Gastrocnemius medialis (tissue), 4 donors: ENCODE data around the gene CACNA1C.

Source experiments
- CTCF ChIP-seq, 5 experiments: fragments of 450-650 bp in 3 of 5; fragments of 200-600 bp in 2 of 5; sonication (generic) in 2 of 5; IDR thresholded peaks in 4 of 5; conservative IDR thresholded peaks in 1 of 5; 1 replicate in 4 of 5; 2 replicates in 1 of 5; pipeline ENCODE4 v1.5.1; 2016 to 2019; ENCODE audit warnings: antibody characterized with exemption in 5 of 5, mild to moderate bottlenecking in 3 of 5, moderate library complexity in 3 of 5
- POLR2A ChIP-seq, 2 donors: fragments of 450-650 bp; IDR thresholded peaks; one replicate each; pipeline ENCODE4 v1.6.1; 2017; ENCODE audit warnings: antibody characterized with exemption in 2 of 2, mild to moderate bottlenecking in 2 of 2, moderate library complexity in 2 of 2

DNA sequence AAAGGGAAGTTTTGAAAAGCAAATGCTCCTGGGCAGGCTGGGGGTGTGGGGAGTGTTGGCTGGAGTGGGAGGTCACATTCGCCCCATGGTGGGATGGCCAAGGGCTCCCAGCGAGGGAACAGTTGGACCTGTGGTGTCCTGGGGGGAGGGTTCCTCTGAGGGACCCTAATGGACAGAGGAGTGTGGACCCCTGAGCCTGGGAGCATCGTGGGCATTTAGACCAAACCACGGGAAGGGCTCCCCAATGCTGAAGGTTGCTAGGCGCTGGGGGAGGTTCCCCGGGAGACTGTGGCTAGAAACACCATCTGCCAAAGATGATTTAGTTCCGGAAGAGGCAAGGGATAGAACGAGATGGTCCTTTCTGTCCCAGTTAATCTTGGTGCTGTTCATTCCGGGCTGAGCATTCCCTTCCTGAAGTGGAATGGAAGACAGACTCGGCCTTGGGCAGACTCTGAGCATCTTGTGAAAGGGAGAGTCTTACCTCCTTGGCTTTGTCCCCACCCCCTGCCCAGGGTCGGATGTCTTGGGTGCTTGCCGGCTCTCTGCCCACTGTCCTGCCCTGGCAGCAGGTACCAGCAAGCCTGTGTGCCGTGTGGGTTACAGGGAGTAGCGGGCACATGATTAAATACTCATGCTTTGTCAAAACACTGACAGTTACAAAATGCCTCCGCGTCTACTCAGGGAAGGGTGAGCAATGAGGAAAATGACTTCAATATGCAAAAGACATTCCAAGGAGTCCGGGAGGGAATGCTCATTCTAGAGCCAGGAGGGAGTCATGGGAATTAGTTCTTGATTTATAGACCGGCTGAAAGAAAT lies 215.9 kb downstream of the CACNA1C start:
- no peak for TF ChIP-seq CTCF (IDR thresholded peaks at IDR 0.05 in 4 of 5, conservative IDR thresholded peaks at IDR 0.05 in 1 of 5)
- no peak for TF ChIP-seq POLR2A (IDR thresholded peaks at IDR 0.05)
